ENCODE results near the gene THSD4.

Gene THSD4

DNA sequence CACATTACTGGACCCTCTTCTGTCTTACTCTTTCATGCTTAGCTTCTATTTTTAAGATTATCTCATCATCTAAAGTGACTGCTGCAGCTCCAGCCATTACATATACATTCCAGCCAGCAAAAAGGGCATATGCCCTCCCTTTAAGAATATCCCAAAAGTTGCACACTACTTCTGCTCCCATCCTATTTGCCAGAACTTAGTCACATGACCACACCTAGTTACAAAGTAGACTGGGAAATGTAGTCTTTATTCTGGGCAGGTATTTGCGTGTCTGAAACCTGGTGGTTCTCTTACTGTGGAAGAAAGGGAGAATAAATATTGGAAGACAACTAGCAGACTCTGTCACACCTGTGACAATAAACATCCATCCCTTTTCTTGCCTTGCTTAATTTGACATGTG lies 353.4 kb downstream of the THSD4 start:
- H3K9me3 ChIP-seq (ENCODE audit: control insufficient read depth, low read length): no peaks in the 10 kb centered on the region
- H3K27ac ChIP-seq (ENCODE audit: low read depth, low read length, severe bottlenecking): no peak overlapping the region
- no peaks in the 10 kb centered on the region for H3K36me3 ChIP-seq (ENCODE audit: control insufficient read depth, insufficient read depth, low read length)
- no CpG with 5 or more reads among the region's 1 CpG for WGBS, 2 experiments (ENCODE audit: insufficient coverage in 2 of 2)
- no peak overlapping the region for H3K4me3 ChIP-seq (ENCODE audit: extremely low read depth, insufficient read depth, low read length, poor library complexity, severe bottlenecking)
- peaks cover 7% of the 10 kb centered on the region for H3K4me1 ChIP-seq (ENCODE audit: control insufficient read depth, insufficient read depth, low read length, poor library complexity, severe bottlenecking)

DNA sequence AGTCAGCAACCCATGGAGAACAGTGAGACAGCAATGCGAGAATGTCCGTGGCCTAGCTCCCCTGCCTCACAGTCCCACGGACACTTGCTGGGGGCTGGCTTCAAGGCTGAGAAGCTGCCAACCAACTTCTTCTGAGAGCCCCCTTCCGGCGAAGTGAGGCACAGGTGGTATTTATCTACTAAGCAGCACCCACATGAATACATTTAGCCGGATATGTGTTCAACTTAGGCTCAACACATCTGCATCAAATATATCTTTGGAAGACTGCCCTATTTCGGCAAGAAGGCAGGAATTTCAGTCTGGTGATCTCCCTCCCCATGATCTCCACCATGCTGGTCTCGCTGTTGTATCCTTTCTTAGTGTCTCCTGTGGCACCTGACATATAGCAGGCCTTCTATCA lies 354.1 kb downstream of the THSD4 start:
- H3K4me3 ChIP-seq (ENCODE audit: extremely low read depth, insufficient read depth, low read length, poor library complexity, severe bottlenecking): no peak overlapping the region
- H3K4me1 ChIP-seq (ENCODE audit: control insufficient read depth, insufficient read depth, low read length, poor library complexity, severe bottlenecking): peaks cover 7% of the 10 kb centered on the region
- H3K9me3 ChIP-seq (ENCODE audit: control insufficient read depth, low read length): no peaks in the 10 kb centered on the region
- H3K27ac ChIP-seq (ENCODE audit: low read depth, low read length, severe bottlenecking): no peak overlapping the region
- no peaks in the 10 kb centered on the region for H3K36me3 ChIP-seq (ENCODE audit: control insufficient read depth, insufficient read depth, low read length)
- 95 to 100% methylated on average over 2 to 8 of the region's 8 CpGs for WGBS, 2 experiments (ENCODE audit: insufficient coverage in 2 of 2)

DNA sequence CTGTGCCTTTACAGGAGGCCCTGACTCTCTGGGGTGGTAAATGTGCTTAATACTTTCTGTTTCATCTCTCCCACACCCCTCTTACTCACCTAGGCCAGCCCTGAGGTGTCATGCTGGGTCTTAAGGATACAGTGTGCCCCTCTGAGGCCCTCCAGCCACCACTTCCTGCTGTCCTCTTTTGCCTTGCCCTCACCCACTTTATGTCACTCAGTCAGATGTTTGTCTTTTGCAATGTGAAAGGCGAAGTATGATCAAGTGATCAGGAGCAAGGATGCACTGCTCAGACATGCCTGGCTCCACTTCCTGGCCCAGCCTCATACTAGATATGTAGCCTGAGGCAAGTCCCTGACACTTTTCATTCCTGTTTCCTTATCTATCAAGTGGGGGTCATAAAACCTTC lies 356.1 kb downstream of the THSD4 start:
- H3K9me3 ChIP-seq (ENCODE audit: control insufficient read depth, low read length): no peaks in the 10 kb centered on the region
- H3K36me3 ChIP-seq (ENCODE audit: control insufficient read depth, insufficient read depth, low read length): no peaks in the 10 kb centered on the region
- no peak overlapping the region for H3K4me3 ChIP-seq (ENCODE audit: extremely low read depth, insufficient read depth, low read length, poor library complexity, severe bottlenecking)
- no peak overlapping the region for H3K27ac ChIP-seq (ENCODE audit: low read depth, low read length, severe bottlenecking)
- peaks cover 7% of the 10 kb centered on the region for H3K4me1 ChIP-seq (ENCODE audit: control insufficient read depth, insufficient read depth, low read length, poor library complexity, severe bottlenecking)
- WGBS, 2 experiments (ENCODE audit: insufficient coverage in 2 of 2): 88 to 100% methylated on average over 1 of the region's 1 CpG

DNA sequence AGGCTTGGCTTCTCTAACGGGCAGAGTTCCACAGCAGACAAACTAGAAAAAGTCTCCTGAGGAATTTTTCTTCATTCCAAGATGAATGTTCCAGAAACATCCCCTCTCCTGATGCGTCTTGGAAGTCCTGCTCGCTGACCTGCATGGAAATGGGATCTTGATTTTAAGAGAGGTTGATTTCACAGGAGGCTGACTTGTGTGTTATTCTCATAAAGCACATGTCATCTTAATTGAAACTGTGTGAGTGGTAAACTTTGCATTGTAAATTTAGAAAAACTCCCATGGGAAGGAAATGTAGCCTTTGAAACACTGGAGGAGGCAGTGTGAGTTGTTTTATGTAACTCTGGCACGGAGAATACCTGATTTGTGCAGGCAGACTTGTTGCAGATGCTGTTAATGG lies 357.3 kb downstream of the THSD4 start:
- WGBS, 2 experiments (ENCODE audit: insufficient coverage in 2 of 2): 88 to 100% methylated on average over 1 to 2 of the region's 4 CpGs
- H3K4me3 ChIP-seq (ENCODE audit: extremely low read depth, insufficient read depth, low read length, poor library complexity, severe bottlenecking): no peak overlapping the region
- peaks cover 7% of the 10 kb centered on the region for H3K4me1 ChIP-seq (ENCODE audit: control insufficient read depth, insufficient read depth, low read length, poor library complexity, severe bottlenecking)
- H3K27ac ChIP-seq (ENCODE audit: low read depth, low read length, severe bottlenecking): no peak overlapping the region
- no peaks in the 10 kb centered on the region for H3K36me3 ChIP-seq (ENCODE audit: control insufficient read depth, insufficient read depth, low read length)
- H3K9me3 ChIP-seq (ENCODE audit: control insufficient read depth, low read length): no peaks in the 10 kb centered on the region

DNA sequence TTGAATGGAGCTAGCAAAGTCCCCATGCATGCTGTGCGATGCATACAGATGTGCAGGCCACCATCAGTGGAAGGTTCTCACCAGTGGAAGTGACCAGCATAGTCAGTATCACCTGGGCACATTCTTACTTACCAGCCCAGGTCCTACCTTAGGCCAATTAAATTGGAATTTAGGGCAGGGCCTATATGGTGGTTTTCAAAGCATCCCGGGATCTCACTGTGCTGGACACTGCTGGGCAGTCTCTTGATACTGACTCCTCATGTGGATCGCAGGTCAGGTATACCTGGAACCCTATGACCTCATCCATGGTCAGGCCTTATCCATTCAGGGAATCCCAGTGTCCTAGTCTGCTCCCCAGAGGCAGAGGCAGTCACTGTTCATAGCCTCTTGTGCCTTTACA lies 358.5 kb downstream of the THSD4 start:
- no peaks in the 10 kb centered on the region for H3K36me3 ChIP-seq (ENCODE audit: control insufficient read depth, insufficient read depth, low read length)
- H3K27ac ChIP-seq (ENCODE audit: low read depth, low read length, severe bottlenecking): no peak overlapping the region
- H3K4me3 ChIP-seq (ENCODE audit: extremely low read depth, insufficient read depth, low read length, poor library complexity, severe bottlenecking): no peak overlapping the region
- H3K9me3 ChIP-seq (ENCODE audit: control insufficient read depth, low read length): no peaks in the 10 kb centered on the region
- 87 to 96% methylated on average over 3 of the region's 3 CpGs for WGBS, 2 experiments (ENCODE audit: insufficient coverage in 2 of 2)
- peaks cover 7% of the 10 kb centered on the region for H3K4me1 ChIP-seq (ENCODE audit: control insufficient read depth, insufficient read depth, low read length, poor library complexity, severe bottlenecking)

DNA sequence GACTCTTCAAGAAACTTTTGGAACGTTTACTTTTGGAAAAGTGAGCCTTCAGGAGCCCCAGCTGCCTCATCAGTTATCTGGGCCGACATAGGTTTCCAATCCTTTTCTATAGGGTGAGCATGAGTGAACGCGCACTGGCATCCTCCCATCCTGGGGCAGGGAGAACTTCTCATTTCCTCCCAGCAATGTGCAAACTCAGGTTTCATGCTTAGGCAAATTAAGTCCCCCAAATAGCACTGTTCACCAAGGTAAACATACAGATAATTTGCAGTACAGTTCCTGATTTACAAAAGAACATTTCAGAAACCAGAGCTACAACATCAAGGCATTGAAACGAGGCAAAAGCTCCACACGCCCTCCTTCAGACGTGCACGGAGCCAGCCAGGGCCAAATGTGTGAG lies 361.6 kb downstream of the THSD4 start:
- 88 to 94% methylated on average over 6 to 7 of the region's 8 CpGs for WGBS, 2 experiments (ENCODE audit: insufficient coverage in 2 of 2)

DNA sequence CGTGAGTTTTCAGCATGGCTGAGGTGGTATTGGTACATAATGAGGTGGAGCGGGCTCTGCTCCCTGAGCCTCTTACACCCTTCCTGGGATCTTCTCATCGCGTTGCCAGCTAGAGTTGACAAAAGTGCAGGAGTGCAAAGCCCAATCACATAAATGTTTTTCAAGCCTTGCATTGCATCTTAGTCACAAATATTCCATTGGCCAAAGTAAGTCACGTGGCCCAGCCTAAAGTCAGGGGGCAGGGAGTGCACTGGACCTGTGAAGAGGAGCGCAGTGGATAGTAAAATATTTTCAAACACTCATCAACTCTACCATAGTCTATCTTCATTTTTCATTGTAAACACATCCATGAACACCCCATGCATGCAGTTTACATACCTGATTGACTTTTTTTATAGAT lies 365.3 kb downstream of the THSD4 start:
- no peak overlapping the region for H3K4me3 ChIP-seq (ENCODE audit: extremely low read depth, insufficient read depth, low read length, poor library complexity, severe bottlenecking)
- 82 to 100% methylated on average over 2 to 6 of the region's 6 CpGs for WGBS, 2 experiments (ENCODE audit: insufficient coverage in 2 of 2)
- no peaks in the 10 kb centered on the region for H3K4me1 ChIP-seq (ENCODE audit: control insufficient read depth, insufficient read depth, low read length, poor library complexity, severe bottlenecking)
- no peaks in the 10 kb centered on the region for H3K9me3 ChIP-seq (ENCODE audit: control insufficient read depth, low read length)
- H3K27ac ChIP-seq (ENCODE audit: low read depth, low read length, severe bottlenecking): no peak overlapping the region
- no peaks in the 10 kb centered on the region for H3K36me3 ChIP-seq (ENCODE audit: control insufficient read depth, insufficient read depth, low read length)

More for the DNA sequence above, 361.6 kb downstream of the THSD4 start:
- Histone ChIP-seq H3K36me3 (ENCODE audit: control insufficient read depth, insufficient read depth, low read length) (no peaks in the 10 kb centered on the region), H3K4me1 (ENCODE audit: control insufficient read depth, insufficient read depth, low read length, poor library complexity, severe bottlenecking) (peaks cover 1% of the 10 kb centered on the region), H3K4me3 (ENCODE audit: extremely low read depth, insufficient read depth, low read length, poor library complexity, severe bottlenecking) (no peak overlapping the region), H3K9me3 (ENCODE audit: control insufficient read depth, low read length) (no peaks in the 10 kb centered on the region), H3K27ac (ENCODE audit: low read depth, low read length, severe bottlenecking) (no peak overlapping the region)

DNA sequence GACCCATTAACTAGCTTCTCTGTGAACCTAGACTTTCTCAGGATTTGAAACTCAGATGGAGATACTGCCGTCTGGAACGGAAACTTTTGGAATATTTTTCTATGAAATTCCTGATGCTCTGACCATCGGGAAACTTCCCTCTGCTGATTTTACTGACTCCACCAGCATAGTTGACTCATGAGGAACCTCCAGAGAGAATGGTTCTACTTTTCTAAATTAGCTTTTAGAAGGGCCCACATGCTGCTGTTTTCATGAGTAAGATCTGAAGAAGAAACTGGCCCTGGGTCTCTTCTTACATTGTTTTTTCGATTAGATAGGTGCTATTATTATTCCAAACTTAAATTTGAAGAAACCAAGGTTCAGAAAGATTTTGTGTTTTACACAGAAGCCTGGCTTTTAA lies 368.8 kb downstream of the THSD4 start:
- Histone ChIP-seq H3K4me1 (ENCODE audit: control insufficient read depth, insufficient read depth, low read length, poor library complexity, severe bottlenecking) (no peaks in the 10 kb centered on the region), H3K9me3 (ENCODE audit: control insufficient read depth, low read length) (no peaks in the 10 kb centered on the region), H3K4me3 (ENCODE audit: extremely low read depth, insufficient read depth, low read length, poor library complexity, severe bottlenecking) (no peak overlapping the region), H3K27ac (ENCODE audit: low read depth, low read length, severe bottlenecking) (no peak overlapping the region), H3K36me3 (ENCODE audit: control insufficient read depth, insufficient read depth, low read length) (no peaks in the 10 kb centered on the region)
- 89 to 100% methylated on average over 3 to 4 of the region's 4 CpGs for WGBS, 2 experiments (ENCODE audit: insufficient coverage in 2 of 2)

DNA sequence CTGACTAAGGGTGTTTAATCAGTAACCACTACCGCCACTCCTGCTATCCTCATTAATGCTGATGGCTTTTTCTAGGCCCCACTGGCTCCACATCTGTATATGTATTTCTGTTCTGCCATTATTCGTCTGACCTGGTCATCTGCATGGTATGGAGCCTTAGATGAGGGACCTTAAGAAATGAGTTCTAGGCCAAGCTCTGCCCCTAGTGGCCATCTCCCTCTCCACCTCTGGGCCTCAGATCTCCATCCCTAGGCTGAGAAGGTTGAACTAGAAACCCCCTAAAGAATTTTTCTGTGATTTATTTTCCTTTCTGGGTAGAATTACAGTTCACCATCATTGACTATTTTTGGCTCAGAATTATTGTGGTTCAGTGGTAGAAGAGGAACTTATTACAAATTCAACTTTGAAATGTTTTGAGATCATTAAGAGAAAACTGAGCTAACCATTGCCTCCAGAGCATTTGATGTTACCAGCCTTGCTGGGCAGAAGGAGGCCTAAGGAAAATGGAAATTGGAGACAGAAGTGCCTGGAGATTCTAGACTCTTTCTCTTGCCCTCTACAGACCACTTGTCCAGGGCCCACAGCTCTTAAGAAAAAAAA lies 369.9 kb downstream of the THSD4 start:
- WGBS, 2 experiments (ENCODE audit: insufficient coverage in 2 of 2): 73 to 82% methylated on average over 2 of the region's 2 CpGs
- Histone ChIP-seq H3K9me3 (ENCODE audit: control insufficient read depth, low read length) (no peaks in the 10 kb centered on the region), H3K27ac (ENCODE audit: low read depth, low read length, severe bottlenecking) (no peak overlapping the region), H3K36me3 (ENCODE audit: control insufficient read depth, insufficient read depth, low read length) (no peaks in the 10 kb centered on the region), H3K4me3 (ENCODE audit: extremely low read depth, insufficient read depth, low read length, poor library complexity, severe bottlenecking) (no peak overlapping the region), H3K4me1 (ENCODE audit: control insufficient read depth, insufficient read depth, low read length, poor library complexity, severe bottlenecking) (no peaks in the 10 kb centered on the region)

DNA sequence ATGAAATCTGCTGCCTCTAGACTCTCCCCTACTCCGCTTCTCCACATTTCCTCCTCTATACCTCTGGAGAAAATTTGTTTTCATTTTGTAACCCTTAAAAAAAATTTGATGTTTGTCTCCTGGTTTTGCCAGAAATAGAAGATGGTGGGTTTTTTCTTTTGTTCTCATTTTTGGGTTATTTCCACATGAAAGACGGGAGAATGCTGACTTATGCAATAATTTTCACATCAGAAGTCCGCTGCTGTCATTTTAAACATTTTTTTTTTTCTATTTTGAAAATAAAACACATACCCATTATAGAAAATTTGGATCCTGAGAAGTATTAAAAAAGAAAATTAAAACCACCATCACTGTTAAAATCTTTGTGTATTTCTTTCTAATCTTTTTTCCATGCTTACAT lies 374.3 kb downstream of the THSD4 start:
- Histone ChIP-seq H3K4me1 (ENCODE audit: control insufficient read depth, insufficient read depth, low read length, poor library complexity, severe bottlenecking) (no peaks in the 10 kb centered on the region), H3K36me3 (ENCODE audit: control insufficient read depth, insufficient read depth, low read length) (no peaks in the 10 kb centered on the region), H3K9me3 (ENCODE audit: control insufficient read depth, low read length) (no peaks in the 10 kb centered on the region), H3K27ac (ENCODE audit: low read depth, low read length, severe bottlenecking) (no peak overlapping the region), H3K4me3 (ENCODE audit: extremely low read depth, insufficient read depth, low read length, poor library complexity, severe bottlenecking) (no peak overlapping the region)
- WGBS, 2 experiments (ENCODE audit: insufficient coverage in 2 of 2): no CpG with 5 or more reads among the region's 3 CpGs

DNA sequence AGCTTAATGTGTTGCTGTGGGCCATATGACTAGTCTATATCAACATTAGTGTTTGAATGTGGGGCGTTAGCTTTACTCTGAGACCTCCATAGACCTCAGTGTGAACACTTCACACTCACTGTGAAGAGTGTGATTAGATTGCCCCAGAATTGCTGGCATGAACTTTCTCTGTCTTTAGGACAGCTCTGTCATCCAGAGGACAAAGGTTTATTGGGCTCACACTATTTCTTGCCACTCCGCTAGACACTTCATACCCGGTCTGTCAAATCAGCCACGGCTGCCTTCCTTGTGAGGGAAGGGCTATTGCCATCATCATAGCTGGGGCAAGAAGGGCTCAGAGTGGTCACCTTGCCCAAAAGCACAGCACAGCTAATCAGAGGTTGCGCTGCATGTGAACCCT lies 378.3 kb downstream of the THSD4 start:
- no peaks in the 10 kb centered on the region for H3K9me3 ChIP-seq (ENCODE audit: control insufficient read depth, low read length)
- WGBS, 2 experiments (ENCODE audit: insufficient coverage in 2 of 2): 88 to 94% methylated on average over 4 to 5 of the region's 5 CpGs
- peaks cover 7% of the 10 kb centered on the region for H3K4me1 ChIP-seq (ENCODE audit: control insufficient read depth, insufficient read depth, low read length, poor library complexity, severe bottlenecking)
- no peaks in the 10 kb centered on the region for H3K36me3 ChIP-seq (ENCODE audit: control insufficient read depth, insufficient read depth, low read length)
- no peak overlapping the region for H3K27ac ChIP-seq (ENCODE audit: low read depth, low read length, severe bottlenecking)
- H3K4me3 ChIP-seq (ENCODE audit: extremely low read depth, insufficient read depth, low read length, poor library complexity, severe bottlenecking): no peak overlapping the region
